Endodermal cell (in vitro differentiated cells): ENCODE results near the gene SELENOS. TPM values are rescaled to one million over a fixed set of nuclear protein-coding genes. Genes with fewer than 3 reads are reported as not detected.
"Not testable (repeated sequence)": the region's sequence is repeated elsewhere in the genome, so short reads cannot be mapped to it uniquely, and the experiment has no call there.

Experiments
- DNase-seq: peaks from one replicate; pipeline ENCODE4 v3.0.0-alpha.2; 2017
- H3K27ac ChIP-seq: 2 replicates; pipeline ENCODE4 v1.5.1; 2013; ENCODE audit warnings: mild to moderate bottlenecking, low read depth, low read length, moderate library complexity
- H3K27me3 ChIP-seq: 2 replicates; pipeline ENCODE4 v1.6.1; 2013; ENCODE audit warnings: mild to moderate bottlenecking, low read length, moderate library complexity; ENCODE audit not compliant: insufficient read depth, control insufficient read depth, poor library complexity, severe bottlenecking
- H3K36me3 ChIP-seq: 2 replicates; pipeline ENCODE4 v1.7.0; 2013; ENCODE audit warnings: mild to moderate bottlenecking, low read length, moderate library complexity; ENCODE audit not compliant: control insufficient read depth, insufficient read depth
- H3K4me1 ChIP-seq: one replicate; pipeline ENCODE4 v1.7.0; 2013; ENCODE audit warnings: low read length; ENCODE audit not compliant: control insufficient read depth, insufficient read depth
- H3K4me3 ChIP-seq: 2 replicates; pipeline ENCODE4 v1.5.1; 2013; ENCODE audit warnings: mild to moderate bottlenecking, low read length, moderate library complexity
- H3K9ac ChIP-seq: 2 replicates; pipeline ENCODE4 v1.6.1; 2013; ENCODE audit warnings: mild to moderate bottlenecking, low read length, moderate library complexity; ENCODE audit not compliant: poor library complexity, severe bottlenecking; ENCODE audit errors: extremely low read depth
- H3K9me3 ChIP-seq: 2 replicates; pipeline ENCODE4 v1.6.1; 2013; ENCODE audit warnings: mild to moderate bottlenecking, low read length, moderate library complexity; ENCODE audit not compliant: control insufficient read depth
- H3K27ac Mint-ChIP-seq: 2 replicates; pipeline ENCODE4 v1.8.0; 2020; ENCODE audit warnings: mixed read lengths
- H3K27me3 Mint-ChIP-seq: 2 replicates; pipeline ENCODE4 v1.8.0; 2021; ENCODE audit warnings: mild to moderate bottlenecking, mixed read lengths; ENCODE audit not compliant: insufficient read depth
- H3K36me3 Mint-ChIP-seq: 2 replicates; pipeline ENCODE4 v1.8.0; 2020; ENCODE audit warnings: low read depth, mixed read lengths
- H3K4me1 Mint-ChIP-seq: 2 replicates; pipeline ENCODE4 v1.8.0; 2020; ENCODE audit warnings: mixed read lengths
- H3K4me3 Mint-ChIP-seq: 2 replicates; pipeline ENCODE4 v1.8.0; 2020; ENCODE audit warnings: mild to moderate bottlenecking, moderate library complexity, mixed read lengths
- H3K9me3 Mint-ChIP-seq: 2 replicates; pipeline ENCODE4 v1.8.0; 2020; ENCODE audit warnings: mild to moderate bottlenecking, mixed read lengths
- WGBS, 2 experiments: methylation state at CpG; one replicate each; pipeline versions ENCODE4 v1.1.5 to v1.1.7; 2013; ENCODE audit warnings: missing lambda C conversion rate in 2 of 2, mixed read lengths in 1 of 2; ENCODE audit not compliant: insufficient coverage in 1 of 2, insufficient read length in 1 of 2; 5-methylcytosine and 5-hydroxymethylcytosine counted together
- total RNA-seq, 2 donors: library from RNA; stranded (reverse); fragmentation: NEBNext Ultra II Directional in 1 of 2; extraction: Animal tissue kit (Norgen Biotek cat#: 25700) in 1 of 2; gene quantifications; 2 replicates in 1 of 2; 3 replicates in 1 of 2; pipeline ENCODE4 v1.2.1, GENCODE V29; 2021
- TF ChIP-seq, protein P1 (sequence below): fragments of 200-600 bp; sonication (generic); conservative IDR thresholded peaks from 2 replicates; pipeline ENCODE4 v1.5.0; 2021; ENCODE audit warnings: antibody characterized with exemption, mild to moderate bottlenecking

SELENOS gene
- total RNA-seq, 2 donors from 2014 or later, result 56.1 to 60.5 TPM

GRCh38 chr15:101294731-101295606, 17.7 kb upstream of the SELENOS start, which contains the start of gene SNRPA1:
TSS of gene SNRPA1 (minus strand) at chr15:101295248. CDS start at chr15:101295178, 70 bp downstream.
- H3K27me3 ChIP-seq, result no peaks in the 10 kb centered on the region
- Mint-ChIP-seq H3K36me3 (peaks cover 13% of the 10 kb centered on the region), H3K9me3 (no peaks in the 10 kb centered on the region), H3K27ac (peak within 1 kb of the TSS; percentile 94), H3K27me3 (no peaks in the 10 kb centered on the region), H3K4me1 (peaks cover 13% of the 10 kb centered on the region), H3K4me3 (peak within 1 kb of the TSS; percentile 87)
- H3K27ac ChIP-seq, result peak within 1 kb of the TSS; percentile 78
- TF ChIP-seq, protein P1, sequence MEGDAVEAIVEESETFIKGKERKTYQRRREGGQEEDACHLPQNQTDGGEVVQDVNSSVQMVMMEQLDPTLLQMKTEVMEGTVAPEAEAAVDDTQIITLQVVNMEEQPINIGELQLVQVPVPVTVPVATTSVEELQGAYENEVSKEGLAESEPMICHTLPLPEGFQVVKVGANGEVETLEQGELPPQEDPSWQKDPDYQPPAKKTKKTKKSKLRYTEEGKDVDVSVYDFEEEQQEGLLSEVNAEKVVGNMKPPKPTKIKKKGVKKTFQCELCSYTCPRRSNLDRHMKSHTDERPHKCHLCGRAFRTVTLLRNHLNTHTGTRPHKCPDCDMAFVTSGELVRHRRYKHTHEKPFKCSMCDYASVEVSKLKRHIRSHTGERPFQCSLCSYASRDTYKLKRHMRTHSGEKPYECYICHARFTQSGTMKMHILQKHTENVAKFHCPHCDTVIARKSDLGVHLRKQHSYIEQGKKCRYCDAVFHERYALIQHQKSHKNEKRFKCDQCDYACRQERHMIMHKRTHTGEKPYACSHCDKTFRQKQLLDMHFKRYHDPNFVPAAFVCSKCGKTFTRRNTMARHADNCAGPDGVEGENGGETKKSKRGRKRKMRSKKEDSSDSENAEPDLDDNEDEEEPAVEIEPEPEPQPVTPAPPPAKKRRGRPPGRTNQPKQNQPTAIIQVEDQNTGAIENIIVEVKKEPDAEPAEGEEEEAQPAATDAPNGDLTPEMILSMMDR, result no peak
- peak within 1 kb of the TSS; percentile 89 for H3K9ac ChIP-seq
- H3K36me3 ChIP-seq, result peaks cover 24% of the 10 kb centered on the region
- no peaks in the 10 kb centered on the region for H3K9me3 ChIP-seq
- 0 to 1% methylated on average over 27 to 87 of the region's 87 CpGs for WGBS, 2 experiments
- peak; percentile 98 for DNase-seq
- no peaks in the 10 kb centered on the region for H3K4me1 ChIP-seq
- peak within 1 kb of the TSS; percentile 92 for H3K4me3 ChIP-seq

DNA sequence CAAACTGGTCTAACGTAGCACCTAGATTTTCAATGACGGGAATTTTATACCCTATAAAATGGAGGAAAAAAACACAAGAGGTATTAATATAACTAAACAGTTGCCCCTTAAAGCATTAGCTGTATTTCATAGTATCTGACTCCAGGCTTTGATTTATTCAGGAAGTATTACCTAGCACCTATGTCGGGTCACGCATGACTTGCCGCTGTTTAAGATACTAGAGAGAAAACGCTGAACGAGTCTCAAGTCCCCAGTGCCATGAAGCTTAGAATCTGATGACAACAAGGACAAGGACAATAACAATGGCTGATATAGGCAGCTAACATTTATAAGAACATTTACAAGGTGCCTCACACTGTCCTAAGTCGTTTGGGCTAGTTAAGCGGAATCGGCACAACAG, 15.8 kb upstream of the SELENOS start:
- peak overlapping the region; percentile 89 for H3K9ac ChIP-seq

DNA sequence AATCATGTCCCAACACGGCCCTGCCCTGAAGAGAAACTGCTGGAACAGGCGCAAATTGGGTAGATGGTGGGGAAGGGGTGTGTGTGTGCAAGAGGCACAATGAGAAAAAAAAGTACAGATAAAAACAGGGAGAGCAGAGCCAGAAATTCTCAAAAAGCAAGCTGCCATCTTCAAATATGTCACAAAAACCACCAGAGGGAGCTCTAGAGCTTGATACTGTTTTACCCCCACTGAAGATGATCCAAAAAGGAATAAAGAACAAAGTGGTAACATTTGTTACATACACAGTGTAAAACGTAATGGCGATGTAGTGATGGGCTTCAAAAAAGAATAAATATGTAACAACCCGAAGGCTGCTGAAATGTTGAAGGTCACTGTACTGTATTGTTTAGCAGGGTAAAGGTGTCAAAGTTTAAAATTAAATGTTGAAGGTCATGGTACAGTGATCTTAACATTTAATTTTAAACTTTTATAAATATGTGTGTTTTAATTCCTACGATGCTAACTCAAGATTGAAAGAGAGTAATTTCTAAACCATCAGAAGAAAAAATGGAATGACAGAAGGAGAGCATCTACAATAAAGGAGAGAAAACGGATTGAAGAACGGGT, 11.7 kb upstream of the SELENOS start:
- H3K36me3 ChIP-seq, result peaks cover 77% of the 10 kb centered on the region
- no peak overlapping the region for H3K9ac ChIP-seq
- no peak overlapping the region for H3K27ac ChIP-seq
- H3K27me3 ChIP-seq, result no peaks in the 10 kb centered on the region
- 88 to 93% methylated on average over 2 to 8 of the region's 8 CpGs for WGBS, 2 experiments
- Mint-ChIP-seq H3K27ac (no peak overlapping the region), H3K9me3 (no peaks in the 10 kb centered on the region), H3K4me1 (peaks cover 9% of the 10 kb centered on the region), H3K27me3 (no peaks in the 10 kb centered on the region), H3K36me3 (peaks cover 64% of the 10 kb centered on the region), H3K4me3 (no peak overlapping the region)
- no peak overlapping the region for H3K4me3 ChIP-seq
- TF ChIP-seq, protein P1, result peak; percentile 81
- no peaks in the 10 kb centered on the region for H3K4me1 ChIP-seq
- no peaks in the 10 kb centered on the region for H3K9me3 ChIP-seq
- DNase-seq, result peak; percentile 43

More for the DNA sequence above, 15.8 kb upstream of the SELENOS start:
- no peak overlapping the region for H3K27ac ChIP-seq
- peak; percentile 29 for DNase-seq
- Mint-ChIP-seq H3K27me3 (no peaks in the 10 kb centered on the region), H3K27ac (no peak overlapping the region), H3K36me3 (peaks cover 27% of the 10 kb centered on the region), H3K4me3 (peak overlapping the region; percentile 87), H3K9me3 (no peaks in the 10 kb centered on the region), H3K4me1 (peaks cover 13% of the 10 kb centered on the region)
- H3K36me3 ChIP-seq, result peaks cover 37% of the 10 kb centered on the region
- 88 to 93% methylated on average over 8 to 10 of the region's 10 CpGs for WGBS, 2 experiments
- no peaks in the 10 kb centered on the region for H3K4me1 ChIP-seq
- H3K4me3 ChIP-seq, result peak overlapping the region; percentile 92
- TF ChIP-seq, protein P1, result no peak
- no peaks in the 10 kb centered on the region for H3K9me3 ChIP-seq
- no peaks in the 10 kb centered on the region for H3K27me3 ChIP-seq

GRCh38 chr15:101287342-101287741, 10.1 kb upstream of the SELENOS start:
- WGBS, 2 experiments, result 100% methylated on average over 4 of the region's 6 CpGs; no CpG with 5 or more reads in 1 of the 2 experiments
- not testable (repeated sequence) for H3K4me3 ChIP-seq, H3K4me3 Mint-ChIP-seq, H3K27ac ChIP-seq, H3K9ac ChIP-seq, H3K27ac Mint-ChIP-seq, H3K27me3 Mint-ChIP-seq, H3K4me1 Mint-ChIP-seq, H3K9me3 Mint-ChIP-seq, H3K27me3 ChIP-seq, H3K4me1 ChIP-seq, H3K9me3 ChIP-seq
- H3K36me3 Mint-ChIP-seq, result peaks cover 78% of the 10 kb centered on the region
- peak; percentile 1 for DNase-seq
- peaks cover 86% of the 10 kb centered on the region for H3K36me3 ChIP-seq
